WTC11 (cell line): Measurements from ENCODE around the gene NAMPT. TPM values are rescaled to one million over a fixed set of nuclear protein-coding genes. Genes with fewer than 3 reads are reported as not detected.

Experiments used
- ATAC-seq: fragments of 200-7000 bp; cut with Tn5 transposase; 2 replicates; pipeline ENCODE4 v1.10.0; 2021; ENCODE audit warnings: mild to moderate bottlenecking, moderate library complexity
- CTCF ChIA-PET: fragments of 300-600 bp; sonication (Branson Sonifier 250); formaldehyde crosslinking; loops from one replicate; lab custom pipeline; 2021; ENCODE audit warnings: antibody characterized with exemption; lab: Charles Lee
- POLR2A ChIA-PET: fragments of 350-600 bp; sonication (Branson Sonifier 250); formaldehyde crosslinking; loops from one replicate; lab custom pipeline; 2021; ENCODE audit warnings: antibody characterized with exemption; lab: Charles Lee
- DNase-seq: peaks from one replicate; pipeline ENCODE4 v3.0.0; 2021; ENCODE audit warnings: low spot score
- H3K27ac Mint-ChIP-seq: 2 replicates; pipeline ENCODE4 v1.8.0; 2021; ENCODE audit warnings: mixed read lengths
- H3K27me3 Mint-ChIP-seq: 2 replicates; pipeline ENCODE4 v1.8.0; 2021; ENCODE audit warnings: low read depth, mild to moderate bottlenecking, moderate library complexity, mixed read lengths
- H3K36me3 Mint-ChIP-seq: 2 replicates; pipeline ENCODE4 v1.8.0; 2021; ENCODE audit warnings: mixed read lengths
- H3K4me1 Mint-ChIP-seq: 2 replicates; pipeline ENCODE4 v1.8.0; 2022; ENCODE audit warnings: mixed read lengths
- H3K4me3 Mint-ChIP-seq: 2 replicates; pipeline ENCODE4 v1.8.0; 2021; ENCODE audit warnings: mild to moderate bottlenecking, moderate library complexity, mixed read lengths
- H3K9me3 Mint-ChIP-seq: 2 replicates; pipeline ENCODE4 v1.8.0; 2021; ENCODE audit warnings: mixed read lengths
- AFF4 ChIP-seq: sonication (generic); formaldehyde crosslinking; IDR thresholded peaks from 2 replicates; pipeline ENCODE4 v1.8.1; 2023; ENCODE audit warnings: mild to moderate bottlenecking, missing genetic modification reagents, borderline replicate concordance
- ATF6 ChIP-seq: sonication (generic); formaldehyde crosslinking; IDR thresholded peaks from 2 replicates; pipeline ENCODE4 v1.8.1; 2023; ENCODE audit warnings: mild to moderate bottlenecking, missing genetic modification reagents
- E2F1 ChIP-seq: sonication (generic); formaldehyde crosslinking; IDR thresholded peaks from 2 replicates; pipeline ENCODE4 v1.8.0; 2022; ENCODE audit warnings: mild to moderate bottlenecking, missing genetic modification reagents
- ELF4 ChIP-seq: sonication (generic); formaldehyde crosslinking; IDR thresholded peaks from 2 replicates; pipeline ENCODE4 v1.8.1; 2022; ENCODE audit warnings: low read depth, mild to moderate bottlenecking, moderate library complexity, missing genetic modification reagents
- EMX1 ChIP-seq: fragments of 250-450 bp; sonication (Bioruptor Pico); IDR thresholded peaks from 2 replicates; pipeline ENCODE4 v1.8.0; 2021; ENCODE audit warnings: mild to moderate bottlenecking
- FOXP4 ChIP-seq: sonication (generic); formaldehyde crosslinking; IDR thresholded peaks from 2 replicates; pipeline ENCODE4 v1.8.0; 2022; ENCODE audit warnings: mild to moderate bottlenecking, missing genetic modification reagents
- IRF1 ChIP-seq: sonication (generic); formaldehyde crosslinking; IDR thresholded peaks from 2 replicates; pipeline ENCODE4 v1.8.0; 2023; ENCODE audit warnings: missing genetic modification reagents
- KAT7 ChIP-seq: sonication (generic); formaldehyde crosslinking; IDR thresholded peaks from 2 replicates; pipeline ENCODE4 v1.8.1; 2023; ENCODE audit warnings: missing genetic modification reagents, mild to moderate bottlenecking, borderline replicate concordance
- MAX ChIP-seq: sonication (generic); formaldehyde crosslinking; IDR thresholded peaks from 2 replicates; pipeline ENCODE4 v1.8.0; 2022; ENCODE audit warnings: mild to moderate bottlenecking, missing genetic modification reagents
- NFYB ChIP-seq: sonication (generic); formaldehyde crosslinking; conservative IDR thresholded peaks from 2 replicates; pipeline ENCODE4 v1.8.0; 2022; ENCODE audit warnings: low read depth, missing genetic modification reagents
- NR1H2 ChIP-seq: sonication (generic); formaldehyde crosslinking; IDR thresholded peaks from 2 replicates; pipeline ENCODE4 v1.9.0; 2021; ENCODE audit warnings: mild to moderate bottlenecking, moderate library complexity, missing genetic modification reagents
- OVOL2 ChIP-seq: fragments of 250-450 bp; sonication (Bioruptor Pico); IDR thresholded peaks from 2 replicates; pipeline ENCODE4 v1.9.0; 2021; ENCODE audit warnings: mild to moderate bottlenecking, borderline replicate concordance
- PREB ChIP-seq: sonication (generic); formaldehyde crosslinking; IDR thresholded peaks from 2 replicates; pipeline ENCODE4 v1.8.1; 2022; ENCODE audit warnings: mild to moderate bottlenecking, missing genetic modification reagents, moderate library complexity, borderline replicate concordance
- RELA ChIP-seq: sonication (generic); formaldehyde crosslinking; IDR thresholded peaks from 2 replicates; pipeline ENCODE4 v1.8.1; 2022; ENCODE audit warnings: missing genetic modification reagents, mild to moderate bottlenecking, borderline replicate concordance
- TEAD1 ChIP-seq: sonication (generic); formaldehyde crosslinking; IDR thresholded peaks from 2 replicates; pipeline ENCODE4 v1.8.0; 2022; ENCODE audit warnings: mild to moderate bottlenecking, missing genetic modification reagents
- USF1 ChIP-seq: sonication (generic); formaldehyde crosslinking; IDR thresholded peaks from 2 replicates; pipeline ENCODE4 v1.8.0; 2022; ENCODE audit warnings: mild to moderate bottlenecking, missing genetic modification reagents
- ZNF232 ChIP-seq: sonication (generic); formaldehyde crosslinking; IDR thresholded peaks from 2 replicates; pipeline ENCODE4 v1.8.0; 2022; ENCODE audit warnings: mild to moderate bottlenecking, missing genetic modification reagents
- total RNA-seq: library from RNA; stranded (reverse); gene quantifications from 3 replicates; pipeline ENCODE4 v1.2.3, GENCODE V29; 2021

NAMPT gene
- total RNA-seq, 1 experiment from 2014 or later: 99.1 TPM

- Mint-ChIP-seq H3K4me1 (peaks cover 8% of the 10 kb centered on the region), H3K27me3 (no peaks in the 10 kb centered on the region; the same call in 1 of the 2 replicates), H3K4me3 (no peak overlapping the region), H3K9me3 (peaks cover 14% of the 10 kb centered on the region), H3K36me3 (peaks cover 8% of the 10 kb centered on the region), H3K27ac (no peak overlapping the region)
- CTCF ChIA-PET: interaction anchor here (1.2 kb wide), 1 partner anchor 447 kb away, joined by 3 read pairs; no protein-coding TSS in a partner anchor
- TF ChIP-seq IRF1 (CRISPR knock-in tag) (no peak), E2F1 (CRISPR knock-in tag) (no peak), MAX (CRISPR knock-in tag) (no peak), EMX1 (CRISPR knock-in tag) (no peak), USF1 (no peak), NFYB (CRISPR knock-in tag) (no peak), AFF4 (CRISPR knock-in tag) (no peak), ATF6 (CRISPR knock-in tag) (no peak), FOXP4 (CRISPR knock-in tag) (no peak), RELA (CRISPR knock-in tag) (no peak), KAT7 (no peak), ZNF232 (CRISPR knock-in tag) (no peak), NR1H2 (CRISPR knock-in tag) (no peak), PREB (CRISPR knock-in tag) (no peak), TEAD1 (CRISPR knock-in tag) (no peak), ELF4 (CRISPR knock-in tag) (no peak), OVOL2 (CRISPR knock-in tag) (no peak)
- POLR2A ChIA-PET: no interaction called here
- DNase-seq (no peak), ATAC-seq (no peak)
Observed at GRCh38 chr7:106290319-106290718, 5.5 kb upstream of the NAMPT start.
